NCI-H460 (cell line): Measurements from ENCODE around the gene LYVE1. TPM values are rescaled to one million over a fixed set of nuclear protein-coding genes. Genes with fewer than 3 reads are reported as not detected.

Source experiments
- DNase-seq: peaks from one replicate; pipeline ENCODE4 v3.0.0-alpha.2; 2016; ENCODE audit warnings: low read depth; ENCODE audit errors: extremely low read depth
- total RNA-seq: library from RNA; depleted of rRNA; stranded (reverse); fragments of >200 nt; shearing (Covaris generic); gene quantifications from 2 replicates; pipeline ENCODE4 v1.2.3, GENCODE V29; 2014

The LYVE1 gene
- total RNA-seq, 1 experiment from 2014 or later: not detected

DNA sequence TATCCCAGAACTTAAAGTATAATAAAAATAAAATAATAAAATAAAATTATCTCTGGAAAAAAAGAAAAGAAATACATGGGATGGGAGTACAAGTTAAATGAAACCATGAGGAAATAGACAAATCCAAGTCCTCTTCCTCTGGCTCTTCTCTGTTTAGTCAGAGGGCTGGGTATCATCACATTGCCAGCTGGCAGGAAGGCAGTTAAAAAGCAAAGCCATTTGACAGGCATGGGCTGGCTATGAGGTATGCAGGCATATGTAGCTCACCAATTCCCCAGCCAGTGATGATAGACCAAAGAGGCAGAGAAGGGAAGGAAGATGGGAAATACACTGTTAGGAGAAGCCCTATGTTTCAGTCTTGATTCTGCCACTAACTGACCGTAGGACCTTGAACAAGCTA is 6.5 kb downstream of the LYVE1 start:
- no peak for DNase-seq

DNA sequence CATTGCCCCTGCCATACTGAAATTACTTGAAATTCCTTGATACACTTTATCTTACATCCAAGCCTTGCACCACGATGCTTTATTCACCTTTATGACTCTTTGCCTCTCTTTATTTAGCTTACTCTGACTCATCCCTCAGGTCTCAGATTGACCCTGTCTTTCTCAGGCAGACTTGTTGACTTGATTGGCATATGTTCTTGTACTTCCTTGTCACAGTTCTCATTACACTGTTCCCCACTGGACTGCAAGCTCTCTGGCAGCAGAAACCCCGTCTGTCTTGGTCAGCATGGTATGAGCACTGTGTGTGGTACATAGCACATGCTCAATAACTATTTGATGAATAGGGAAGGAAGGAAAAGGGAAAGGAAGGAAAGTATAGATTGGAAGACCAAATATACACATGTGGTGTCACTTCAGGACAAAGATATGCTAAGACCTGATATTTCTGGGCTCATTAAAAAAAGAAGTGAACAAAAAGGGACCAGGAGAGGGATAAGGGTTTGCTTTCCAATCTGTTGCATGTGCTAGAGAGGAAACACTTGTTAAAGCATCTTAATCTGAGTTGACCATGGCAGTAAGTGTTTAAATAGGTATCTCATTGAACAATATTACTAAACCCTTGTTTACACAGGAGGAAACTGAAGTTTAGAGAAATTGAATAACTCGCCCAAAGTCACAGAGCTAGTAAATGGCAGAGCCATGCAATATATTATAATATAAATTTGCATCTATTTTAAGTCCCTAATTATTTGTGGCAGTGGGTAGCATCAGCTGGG is 7.2 kb downstream of the LYVE1 start:
- no peak for DNase-seq

DNA sequence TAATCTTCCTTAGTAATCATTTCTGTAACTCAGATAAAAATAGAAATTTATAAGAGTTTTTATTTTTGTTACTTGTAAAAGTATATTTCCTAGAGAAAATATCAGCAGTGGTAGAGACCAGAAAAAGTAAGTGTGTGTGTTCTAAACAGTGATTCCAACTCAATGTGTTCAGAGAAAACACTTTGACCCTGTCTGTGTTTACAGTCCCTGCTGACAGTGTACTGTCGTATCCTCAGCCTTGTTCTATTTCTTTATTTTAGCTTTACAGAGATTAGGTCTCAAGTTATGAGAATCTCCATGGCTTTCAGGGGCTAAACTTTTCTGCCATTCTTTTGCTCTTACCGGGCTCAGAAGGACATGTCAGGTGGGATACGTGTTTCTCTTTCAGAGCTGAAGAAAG is 10.2 kb downstream of the LYVE1 start:
- DNase-seq: no peak

DNA sequence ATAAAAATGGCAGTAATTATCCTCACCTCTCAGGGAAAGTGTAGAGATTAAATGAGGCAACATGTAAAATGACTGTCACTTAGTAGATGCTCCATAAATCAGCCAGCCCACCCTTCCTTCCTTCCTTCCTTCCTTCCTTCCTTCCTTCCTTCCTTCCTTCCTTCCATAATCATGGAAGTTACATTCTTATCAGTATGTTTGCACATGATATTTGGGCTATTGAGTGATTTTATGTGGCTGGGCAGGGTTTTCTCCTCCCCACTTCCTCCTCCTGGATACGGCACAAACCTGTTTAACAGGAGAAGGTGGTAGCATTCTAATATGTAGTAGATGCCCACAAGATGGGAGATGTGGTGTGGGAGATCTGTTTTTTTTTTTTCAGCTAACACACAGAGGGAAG is 11.9 kb downstream of the LYVE1 start:
- DNase-seq: no peak

DNA sequence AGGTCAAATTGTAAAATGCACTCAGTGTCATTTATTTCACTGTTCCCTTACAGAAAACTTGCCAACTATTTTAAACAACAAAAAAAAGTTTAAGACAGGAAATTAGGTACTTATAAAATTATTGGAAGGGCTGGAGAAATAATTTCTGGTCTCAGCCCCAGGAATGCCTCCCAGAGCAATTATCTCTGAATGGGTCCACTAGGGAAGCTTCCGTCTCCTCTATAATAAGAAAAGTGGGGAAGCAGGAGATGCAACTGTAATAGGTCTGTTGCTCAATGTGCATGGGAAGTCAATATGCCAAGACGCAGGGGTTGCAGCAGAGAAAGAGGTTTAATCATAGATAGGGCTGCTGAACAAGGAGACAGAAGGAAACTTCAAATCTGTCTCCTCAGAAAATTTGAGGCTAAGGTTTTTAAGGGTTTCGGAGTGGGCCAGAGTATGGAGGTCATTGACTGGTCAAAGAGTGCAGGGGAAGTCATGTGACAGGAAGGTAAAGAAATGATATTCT is 16.6 kb downstream of the LYVE1 start:
- DNase-seq: no peak

DNA sequence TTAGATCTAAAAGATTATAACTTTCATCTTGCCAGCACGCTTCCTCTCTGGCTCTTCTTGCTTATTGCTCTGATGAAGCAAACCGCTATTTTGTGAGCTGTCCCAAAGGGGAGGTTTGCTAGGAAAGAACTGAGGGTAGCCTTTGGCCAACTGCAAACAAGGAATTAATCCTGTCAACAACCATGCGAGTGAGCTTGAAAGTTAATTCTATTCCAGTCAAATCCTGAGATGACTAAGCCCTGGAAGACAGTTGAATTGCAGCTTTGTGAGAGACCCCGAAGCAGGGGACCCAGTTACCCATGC is 17.2 kb downstream of the LYVE1 start:
- DNase-seq: no peak

DNA sequence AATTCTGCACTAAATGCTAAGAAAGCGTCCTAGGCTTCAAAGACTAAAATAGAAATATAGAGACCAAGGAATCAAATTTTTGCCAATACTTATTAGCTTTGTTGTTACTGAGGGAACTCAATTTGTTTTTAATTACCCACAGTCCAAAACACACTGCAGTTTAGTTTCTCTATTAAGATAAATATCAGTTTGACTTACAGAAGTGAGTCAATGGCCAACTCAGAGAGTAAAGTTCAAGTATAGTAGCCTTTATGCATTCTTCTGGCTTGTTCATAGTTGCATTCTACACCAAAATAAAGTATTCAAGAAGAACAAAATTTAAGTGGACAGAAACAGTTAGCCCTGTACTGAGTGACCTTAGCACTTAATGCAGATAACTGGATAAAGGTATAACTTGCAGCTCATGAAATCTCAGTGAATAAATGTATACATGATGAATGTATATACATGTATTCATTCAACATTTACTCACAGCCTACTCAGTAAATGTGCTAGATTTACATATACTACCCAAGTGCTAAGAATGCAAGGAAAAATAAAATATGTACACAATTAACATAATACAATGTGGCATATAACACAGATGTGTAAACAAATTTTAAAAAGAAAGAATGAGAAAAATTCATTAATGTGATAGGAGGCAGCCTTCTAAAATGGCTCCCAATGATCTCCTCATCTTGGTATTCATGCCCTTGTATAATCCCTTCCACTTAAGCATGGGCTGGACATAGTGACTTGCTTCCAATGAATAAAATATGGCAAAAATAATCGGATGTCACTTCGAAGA is 17.8 kb downstream of the LYVE1 start:
- no peak for DNase-seq

DNA sequence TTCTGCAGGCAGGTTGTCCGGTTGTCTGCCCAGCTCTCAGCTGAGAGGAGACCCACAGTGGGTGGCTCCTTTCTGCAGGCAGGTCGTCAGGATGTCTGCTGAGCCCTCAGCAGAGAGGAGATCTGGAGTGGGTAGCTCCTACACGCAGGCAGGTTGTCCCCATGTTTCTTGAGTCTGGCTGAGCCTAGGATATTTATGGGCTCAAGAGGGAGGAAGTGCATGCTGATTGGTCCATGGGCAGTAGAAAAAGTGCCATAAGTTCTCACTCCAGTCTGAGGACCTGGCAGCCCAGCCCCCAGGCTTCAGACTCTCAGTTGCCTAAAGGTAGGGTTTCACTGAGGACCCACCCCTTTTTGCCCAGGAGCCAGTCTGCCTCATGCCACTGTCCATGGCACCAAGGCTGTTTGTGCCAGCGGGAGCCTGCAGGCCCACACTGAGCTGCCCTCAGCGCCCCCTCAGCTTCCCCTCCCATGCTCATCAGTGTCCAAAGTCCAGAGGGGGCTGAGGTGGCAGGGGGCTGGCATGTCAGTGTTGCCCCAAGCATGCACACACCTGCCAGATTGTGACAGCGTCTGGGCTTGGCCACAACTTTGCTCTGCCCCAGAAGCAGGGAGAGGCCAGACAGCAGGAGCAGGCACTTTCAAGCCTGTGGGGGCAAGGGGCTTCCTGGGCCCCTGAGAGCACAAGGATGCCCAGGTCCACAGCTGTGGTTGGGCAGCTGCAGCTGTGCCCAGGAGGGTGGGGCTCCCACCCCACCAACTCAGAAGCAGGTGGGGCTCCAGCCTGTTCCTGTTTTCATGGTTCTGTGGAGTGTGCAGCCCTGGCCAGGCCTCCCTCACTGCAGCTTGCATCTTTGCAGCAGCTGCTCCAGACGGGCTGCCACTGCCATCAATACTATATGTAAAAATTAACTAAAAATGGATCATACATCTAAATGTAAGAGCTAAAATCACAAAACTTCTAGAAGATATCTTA is 23.7 kb downstream of the LYVE1 start:
- no peak for DNase-seq

DNA sequence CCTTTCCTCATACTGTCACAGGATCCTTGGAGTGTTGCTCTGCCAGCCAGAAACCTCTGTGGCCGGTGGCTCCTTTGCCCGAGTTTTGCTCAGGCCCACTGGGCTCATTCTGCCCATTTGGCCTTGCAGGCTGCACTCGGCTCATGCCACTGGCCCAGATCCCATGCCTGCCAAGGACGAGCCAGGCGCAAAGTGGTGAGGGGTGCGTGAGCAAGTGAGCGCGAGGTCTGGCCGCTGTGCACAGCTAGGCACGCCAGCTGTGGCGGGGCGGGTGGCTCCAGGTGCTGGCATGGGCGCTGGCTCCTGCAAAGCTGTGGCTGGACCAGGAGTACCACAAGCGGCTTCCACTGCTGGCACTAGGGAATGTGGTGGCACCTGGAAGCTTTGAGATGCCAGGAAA is 24.7 kb downstream of the LYVE1 start:
- DNase-seq: no peak

DNA sequence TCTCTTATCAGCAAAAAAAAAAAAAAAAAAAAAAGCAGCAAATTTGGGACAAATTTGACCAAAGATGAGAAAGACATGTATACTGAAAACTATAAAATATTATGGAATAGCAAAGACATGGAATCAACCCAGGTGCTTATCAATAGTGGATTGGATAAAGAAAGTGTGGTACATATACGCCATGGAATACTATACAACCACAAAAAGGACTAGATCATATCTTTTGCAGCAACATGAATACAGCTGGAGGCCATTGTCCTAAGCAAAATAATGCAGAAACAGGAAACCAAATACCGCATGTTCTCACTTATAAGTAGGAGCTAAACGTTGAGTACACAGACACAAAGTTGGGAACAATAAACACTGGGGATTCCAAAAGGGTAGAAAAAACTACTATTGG is 25.7 kb downstream of the LYVE1 start:
- DNase-seq: no peak

DNA sequence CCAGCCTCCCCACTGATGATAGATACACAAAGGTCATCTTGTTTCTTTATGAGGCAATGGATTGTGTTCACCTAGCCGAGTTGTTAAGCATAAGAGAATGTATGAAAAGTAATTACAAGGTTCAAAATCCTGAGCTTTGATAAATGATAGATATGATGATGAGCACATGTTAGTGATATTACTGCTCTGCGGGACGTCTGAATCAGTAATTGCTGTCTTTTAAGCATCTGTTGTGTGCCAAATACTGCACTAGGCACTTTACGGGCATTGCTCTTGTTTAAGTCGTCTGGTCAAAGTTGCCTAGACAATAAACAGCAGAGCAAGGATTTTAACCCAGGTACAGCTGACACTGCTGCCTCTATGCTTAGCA is 26.9 kb downstream of the LYVE1 start:
- no peak for DNase-seq

DNA sequence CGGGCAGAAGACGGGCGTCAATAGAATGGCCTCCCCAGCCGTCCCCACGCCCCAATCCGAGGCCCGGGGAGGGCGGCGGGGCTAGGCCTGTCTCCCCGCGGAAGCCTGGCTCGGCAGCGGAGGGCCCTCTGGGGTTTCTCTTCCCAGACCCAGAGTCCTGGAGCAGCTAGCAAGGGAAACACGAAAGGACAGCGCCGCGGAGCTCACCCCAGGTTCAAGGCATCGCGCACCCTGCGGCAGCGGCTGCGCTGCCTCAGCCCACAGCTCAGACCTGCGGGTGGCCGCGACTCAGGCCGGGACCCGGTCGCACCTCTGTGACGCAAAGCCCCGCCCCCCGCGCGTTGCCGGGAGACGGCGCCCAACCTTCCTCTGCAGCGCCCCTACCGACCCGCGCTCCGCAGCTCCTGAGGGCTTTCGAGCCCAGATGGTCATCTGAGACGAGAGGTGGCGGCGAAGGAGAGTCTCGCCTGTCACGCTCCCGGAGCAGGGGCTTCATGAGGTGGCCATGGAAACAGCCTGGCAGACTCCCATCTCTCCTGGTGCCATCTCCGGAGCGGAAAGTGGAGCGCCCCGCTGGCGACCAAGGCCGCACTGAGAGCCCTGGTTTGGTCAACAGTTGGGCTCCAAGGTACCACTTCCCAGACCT is 27.4 kb downstream of the LYVE1 start, which contains the start of gene RNF141:
RNF141 (minus strand) TSS at position 273 of the 646 bp plus-strand sequence. CDS start 7,029 bp downstream, outside the sequence.
- DNase-seq: peak; percentile 85

DNA sequence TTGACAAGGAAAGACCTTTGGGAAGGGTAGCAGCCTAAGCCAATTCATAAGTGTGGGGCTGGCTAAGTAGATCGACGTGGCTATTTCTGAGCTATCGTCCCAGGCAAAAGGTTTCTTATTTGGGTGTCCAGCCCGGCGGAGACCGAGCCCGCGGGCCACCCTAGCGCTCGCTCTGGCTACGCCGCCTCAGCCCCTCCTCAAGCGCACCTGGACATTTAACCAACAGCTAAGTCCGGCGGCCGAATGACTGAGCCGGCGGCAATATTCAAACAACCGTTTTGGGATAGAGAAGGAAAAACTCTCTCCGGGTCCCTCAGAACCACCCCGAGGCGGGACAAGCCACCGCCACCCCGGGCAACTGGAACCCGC is 27.9 kb downstream of the LYVE1 start:
- DNase-seq: no peak

DNA sequence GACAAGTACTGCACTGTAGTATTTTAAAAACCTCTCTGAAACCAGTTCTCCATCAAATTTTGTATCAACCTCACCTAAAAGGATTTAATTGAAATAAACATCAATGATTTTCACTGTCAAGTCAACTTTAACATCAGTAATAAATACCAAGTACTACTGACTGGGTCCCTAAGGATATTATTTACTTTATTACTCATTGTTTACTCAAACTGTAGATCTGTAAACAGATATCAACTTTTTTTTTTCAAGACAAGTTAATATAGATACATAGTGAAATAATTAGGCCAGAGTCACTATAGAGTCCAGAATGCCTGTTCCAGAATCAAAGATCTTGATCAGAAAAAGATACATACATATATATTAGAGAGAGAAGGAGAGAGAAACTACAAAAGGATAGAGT is 29.1 kb downstream of the LYVE1 start:
- DNase-seq: peak; percentile 9

DNA sequence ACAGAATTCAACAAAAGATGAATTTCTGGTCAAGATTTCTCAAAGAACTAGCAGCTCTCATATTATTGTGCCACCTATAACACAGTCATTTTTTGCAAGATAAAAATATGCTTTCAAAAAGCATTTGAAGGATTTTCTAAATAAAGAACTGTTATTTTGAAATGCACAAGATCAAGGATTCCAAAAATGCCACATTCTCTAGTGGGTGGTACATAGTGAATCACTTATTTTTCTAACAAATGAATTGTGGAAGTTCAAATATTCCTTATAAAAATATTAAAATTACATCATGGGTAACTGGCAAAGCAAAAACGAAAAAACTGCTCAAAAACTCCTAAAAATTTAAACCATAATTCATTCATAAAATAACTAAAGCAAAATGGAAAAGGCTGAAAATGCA is 29.5 kb downstream of the LYVE1 start:
- no peak for DNase-seq

DNA sequence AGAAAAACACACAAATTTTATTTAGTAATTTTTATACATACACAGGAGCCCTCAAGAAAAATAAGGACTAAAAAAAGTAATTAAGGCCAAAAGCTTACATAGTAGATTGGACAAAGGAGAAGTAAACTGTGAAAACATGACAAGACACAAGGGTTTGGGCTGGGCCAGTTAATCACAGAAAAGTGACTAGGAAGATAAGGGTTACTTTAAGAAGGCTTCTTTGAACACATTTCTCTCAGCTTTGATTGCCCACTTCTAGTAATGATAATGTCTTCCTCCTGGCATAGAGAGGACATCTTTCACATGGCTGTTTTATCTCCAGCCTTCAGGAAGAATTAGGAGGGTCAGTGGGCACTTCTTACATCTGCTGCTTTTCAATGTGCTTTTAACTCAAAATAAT is 30.9 kb downstream of the LYVE1 start:
- DNase-seq: no peak

DNA sequence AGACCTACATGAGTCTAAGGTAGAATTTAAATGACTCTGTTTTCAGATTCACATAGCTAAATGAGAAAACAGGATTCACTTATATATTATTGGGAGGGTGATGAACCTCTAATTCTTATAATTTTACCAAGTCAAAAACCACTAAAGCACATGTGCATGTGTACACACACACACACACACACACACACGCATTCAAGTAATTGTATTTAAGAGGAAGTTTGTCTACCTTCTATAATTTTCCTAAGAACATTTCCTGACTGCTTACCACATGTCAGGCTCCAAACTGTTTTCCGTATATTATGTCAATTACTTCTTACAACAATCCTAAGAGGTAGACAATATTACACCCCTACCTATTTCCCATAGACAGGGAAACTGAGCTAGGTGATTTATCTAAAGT is 34.1 kb downstream of the LYVE1 start:
- no peak for DNase-seq

DNA sequence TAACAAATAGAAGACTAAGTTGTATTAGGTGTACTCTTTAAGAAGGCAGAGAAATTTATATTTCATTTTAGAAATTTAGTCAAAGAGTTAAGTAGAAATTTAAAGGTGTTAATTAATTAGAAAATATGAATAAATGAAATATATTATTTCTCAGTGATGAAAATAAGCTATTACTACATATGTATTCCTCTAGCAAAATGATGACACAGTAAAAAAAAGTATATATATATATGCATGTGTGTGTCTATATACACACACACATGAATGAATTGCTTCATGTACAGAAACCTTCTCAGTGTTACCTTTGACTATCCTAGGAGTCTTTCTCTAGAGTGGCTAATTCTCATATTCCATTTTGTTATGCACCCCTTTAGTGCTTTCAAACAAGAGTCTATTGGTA is 35.1 kb downstream of the LYVE1 start:
- no peak for DNase-seq

DNA sequence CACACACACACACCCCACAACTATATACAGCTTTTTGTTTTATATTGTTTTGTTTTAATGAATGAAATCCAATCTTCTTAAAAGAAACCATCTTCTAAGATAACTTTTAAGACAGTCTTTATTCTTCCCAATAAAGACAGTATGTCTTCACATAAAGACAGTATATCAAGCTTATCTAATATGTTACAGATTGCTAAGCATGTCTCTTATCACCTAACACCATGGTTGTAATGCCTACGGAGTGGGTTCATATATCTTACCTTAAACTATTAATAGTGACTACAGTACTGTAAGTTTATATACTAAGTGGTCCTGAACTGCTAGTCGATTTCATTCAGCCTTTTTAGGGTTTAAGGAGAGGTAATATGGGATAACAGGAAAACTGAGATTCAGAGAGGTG is 35.9 kb downstream of the LYVE1 start:
- DNase-seq: no peak

DNA sequence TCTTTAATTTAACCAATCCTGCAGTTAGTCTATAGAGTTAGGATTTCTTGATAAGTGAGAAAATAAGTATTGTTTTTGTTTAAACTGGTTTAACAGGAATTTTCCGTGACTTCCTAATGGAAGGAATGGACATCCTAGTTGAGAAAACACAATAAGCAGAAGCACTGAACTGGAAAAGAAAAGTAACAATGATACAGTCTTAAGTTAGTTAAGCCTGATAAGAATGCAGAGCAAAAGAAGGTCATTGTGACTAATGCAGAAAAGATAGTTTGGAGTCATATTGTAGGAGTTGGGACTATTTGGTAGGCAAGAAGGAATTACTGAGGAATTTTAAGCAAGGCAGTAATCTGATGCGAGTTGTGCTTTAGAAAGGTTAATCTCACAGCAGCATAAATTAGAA is 39.2 kb downstream of the LYVE1 start:
- no peak for DNase-seq

DNA sequence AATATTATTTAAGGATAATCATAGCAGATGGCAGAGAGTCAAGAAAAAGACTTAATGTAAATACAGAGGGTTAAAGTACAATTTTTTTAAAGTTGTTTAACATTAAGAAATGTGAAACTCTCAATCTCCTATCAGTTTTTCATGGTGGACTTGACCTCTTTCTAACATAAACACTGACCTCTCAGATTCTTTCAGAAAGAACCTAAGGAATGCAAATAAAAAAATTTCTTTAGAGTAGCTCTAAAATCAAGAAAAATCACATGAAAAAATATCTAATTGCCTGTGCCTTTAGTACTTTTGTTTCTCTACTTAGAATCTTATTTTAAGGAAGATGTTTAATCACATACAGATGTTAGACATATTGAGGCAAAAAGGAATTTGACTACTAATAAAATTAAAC is 40.3 kb downstream of the LYVE1 start:
- no peak for DNase-seq
